ENCODE results near the gene SPAG9.

GRCh38 chr17:50920891-50921586, 199.6 kb downstream of the SPAG9 start:
- TF ChIP-seq CTCF (IDR thresholded peaks at IDR 0.05) (no peak), POLR2A (IDR thresholded peaks at IDR 0.05) (no peak), POLR2AphosphoS5 (IDR thresholded peaks at IDR 0.05) (no peak)

All from breast epithelium (tissue), 3 donors.